Middle frontal gyrus (tissue), 1 donor: ENCODE data around the gene RGR.

Experiments used
- DNase-seq: peaks from one replicate; pipeline ENCODE4 v3.0.0-alpha.2; 2015; ENCODE audit warnings: low spot score; ENCODE audit errors: extremely low spot score

Gene RGR

DNA sequence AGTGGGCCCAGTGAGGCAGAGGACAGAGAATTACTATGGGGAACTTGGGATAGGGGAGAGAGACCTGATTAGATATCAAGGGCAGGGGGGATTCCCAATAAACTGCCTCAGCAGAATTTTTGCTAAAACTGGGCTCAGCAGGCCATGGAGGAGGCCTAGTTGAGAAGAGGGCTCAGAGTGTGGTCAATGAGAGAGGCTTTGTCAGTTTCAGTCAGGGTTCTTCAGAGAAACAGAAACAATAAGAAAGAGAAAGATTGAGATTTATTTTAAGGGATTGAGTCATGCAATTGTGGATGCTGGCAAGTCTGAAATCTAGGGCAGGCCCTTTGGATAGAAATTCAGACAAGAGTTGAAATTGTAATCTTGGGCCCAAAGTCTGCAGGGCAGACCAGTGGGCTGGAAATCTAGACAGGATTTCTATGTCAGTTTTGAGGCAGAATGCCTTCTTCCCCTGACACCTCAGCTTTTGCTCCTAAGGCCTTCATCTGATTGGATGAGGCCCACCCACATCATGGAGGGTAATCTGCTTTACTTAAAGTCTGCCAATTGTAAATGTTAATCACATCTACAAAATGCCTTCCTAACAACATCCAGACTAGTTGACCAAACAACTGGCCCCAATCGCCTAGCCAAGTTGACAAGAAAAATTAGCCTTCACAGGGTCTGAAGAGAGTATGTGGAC lies 50.1 kb downstream of the RGR start:
- DNase-seq: no peak

GRCh38 chr10:84296091-84296981 lies 51.5 kb downstream of the RGR start:
- no peak for DNase-seq

GRCh38 chr10:84298057-84298456 lies 53.2 kb downstream of the RGR start:
- no peak for DNase-seq

- no peak for DNase-seq
Measured at GRCh38 chr10:84302223-84302622, 57.4 kb downstream of the RGR start.

DNA sequence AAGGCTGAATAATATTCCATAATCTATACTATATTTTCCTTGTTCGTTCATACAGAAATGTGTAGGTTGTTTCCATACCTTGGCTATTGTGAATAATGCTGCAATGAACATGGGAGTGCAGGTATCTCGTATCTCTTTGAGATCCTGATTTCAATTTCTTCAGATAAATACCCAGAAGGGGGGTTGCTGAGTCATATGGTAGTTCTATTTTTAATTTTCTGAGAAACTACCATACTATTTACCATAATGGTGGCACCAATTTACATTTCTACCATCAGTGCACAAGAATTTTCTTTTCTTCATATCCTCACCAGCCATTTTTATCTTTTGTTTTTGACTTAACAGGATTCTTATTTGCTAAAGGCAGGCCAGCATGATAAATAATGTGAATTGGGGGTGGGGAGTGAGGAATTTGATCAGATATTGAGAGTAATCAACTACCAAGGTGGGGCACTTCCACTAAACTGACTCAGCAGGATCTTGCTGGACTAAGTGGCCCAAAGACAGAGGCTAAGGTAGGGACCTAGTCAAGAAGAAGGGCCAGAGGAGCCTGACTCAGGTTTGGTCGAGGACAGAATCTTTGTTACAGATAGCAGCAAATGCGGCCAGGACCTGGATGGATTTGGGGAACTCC lies 62.0 kb downstream of the RGR start:
- DNase-seq: no peak

GRCh38 chr10:84308021-84308420 lies 63.2 kb downstream of the RGR start:
- no peak for DNase-seq

DNA sequence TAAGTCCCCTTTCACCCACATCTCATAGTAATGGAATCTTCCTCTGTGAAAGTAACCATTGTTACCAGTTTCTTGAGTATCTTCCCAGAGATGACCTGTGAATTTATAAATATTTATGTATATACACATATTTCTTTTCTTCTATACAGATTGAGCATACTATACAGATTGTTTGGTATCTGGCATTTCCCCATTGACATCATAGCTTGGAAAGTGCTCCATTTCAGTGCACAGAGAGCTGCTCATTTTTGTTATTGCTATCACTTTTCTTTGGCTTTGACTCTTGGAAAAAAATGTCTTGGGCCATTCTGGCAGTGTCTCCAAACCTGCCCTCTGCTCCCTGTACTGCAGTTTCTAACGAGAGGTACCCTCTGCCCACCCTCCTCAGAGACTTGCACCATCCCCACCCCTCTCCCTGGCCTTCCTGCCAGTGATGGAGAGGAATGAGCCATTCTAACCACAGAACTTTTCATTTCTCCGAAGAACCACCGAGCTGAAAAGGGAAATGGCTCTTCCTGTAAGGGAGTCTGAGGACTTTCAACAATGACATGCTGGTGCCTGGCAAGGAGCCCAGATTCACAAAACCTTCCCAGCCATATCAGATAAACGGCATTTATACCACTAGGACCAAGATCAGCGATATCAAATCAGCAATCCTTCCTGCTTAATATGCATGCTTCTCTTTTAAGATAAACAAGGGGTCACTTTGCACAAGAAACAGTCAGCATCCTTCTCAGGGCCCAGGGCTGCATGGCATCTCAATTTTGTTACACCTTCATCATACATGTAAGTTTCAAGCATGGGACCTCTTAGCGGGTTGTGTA lies 63.8 kb downstream of the RGR start:
- no peak for DNase-seq
